GM21515 (cell line): ENCODE data around the gene GABBR2.
"Not testable (repeated sequence)": the region's sequence is repeated elsewhere in the genome, so short reads cannot be mapped to it uniquely, and the experiment has no call there.

ENCODE experiments used
- ATAC-seq: cut with Tn5 transposase; IDR thresholded peaks from one replicate; pipeline ENCODE4 v1.9.1; 2021; ENCODE audit not compliant: unreplicated experiment

The GABBR2 gene

GRCh38 chr9:98519641-98520040, 189.1 kb downstream of the GABBR2 start:
- ATAC-seq, result no peak

GRCh38 chr9:98518556-98518955, 190.2 kb downstream of the GABBR2 start:
- no peak for ATAC-seq

- no peak for ATAC-seq
Measured at GRCh38 chr9:98517761-98518160, 191.0 kb downstream of the GABBR2 start.

- no peak for ATAC-seq
Measured at GRCh38 chr9:98516897-98517503, 191.7 kb downstream of the GABBR2 start.

- ATAC-seq, result no peak
Measured at GRCh38 chr9:98516205-98516896, 192.4 kb downstream of the GABBR2 start.

GRCh38 chr9:98515506-98516204, 193.1 kb downstream of the GABBR2 start:
- no peak for ATAC-seq

- no peak for ATAC-seq
Measured at GRCh38 chr9:98514841-98515240, 193.9 kb downstream of the GABBR2 start.

GRCh38 chr9:98508217-98508919, 200.4 kb downstream of the GABBR2 start:
- ATAC-seq, result not testable (repeated sequence)

- ATAC-seq, result no peak
Measured at GRCh38 chr9:98506422-98507054, 202.2 kb downstream of the GABBR2 start.

GRCh38 chr9:98504298-98505282, 204.1 kb downstream of the GABBR2 start:
- no peak for ATAC-seq

- ATAC-seq, result no peak
Measured at GRCh38 chr9:98503867-98504266, 204.9 kb downstream of the GABBR2 start.

- no peak for ATAC-seq
Measured at GRCh38 chr9:98502976-98503325, 205.8 kb downstream of the GABBR2 start.

GRCh38 chr9:98502311-98502975, 206.3 kb downstream of the GABBR2 start:
- no peak for ATAC-seq

GRCh38 chr9:98501819-98502218, 206.9 kb downstream of the GABBR2 start:
- ATAC-seq, result no peak

- ATAC-seq, result not testable (repeated sequence)
Measured at GRCh38 chr9:98501259-98501658, 207.5 kb downstream of the GABBR2 start.

GRCh38 chr9:98500337-98500919, 208.3 kb downstream of the GABBR2 start:
- ATAC-seq, result no peak

- no peak for ATAC-seq
Measured at GRCh38 chr9:98495530-98495929, 213.2 kb downstream of the GABBR2 start.

GRCh38 chr9:98494852-98495251, 213.9 kb downstream of the GABBR2 start:
- ATAC-seq, result no peak

GRCh38 chr9:98491828-98492227, 216.9 kb downstream of the GABBR2 start:
- no peak for ATAC-seq
